HG03097 (cell line): ENCODE measurements around the gene LRRC43.
A peak's percentile ranks its signal among the peaks of the same experiment; 100 is the strongest.
"Not testable (repeated sequence)": the region's sequence is repeated elsewhere in the genome, so short reads cannot be mapped to it uniquely, and the experiment has no call there.

Source experiments
- ATAC-seq: cut with Tn5 transposase; IDR thresholded peaks from one replicate; pipeline ENCODE4 v1.9.1; 2021; ENCODE audit not compliant: unreplicated experiment, low FRiP score

Gene LRRC43

GRCh38 chr12:122189626-122190475 lies 6.9 kb downstream of the LRRC43 start:
- no peak for ATAC-seq

- ATAC-seq = peak; percentile 59
Observed at GRCh38 chr12:122190842-122191668, 8.1 kb downstream of the LRRC43 start.

DNA sequence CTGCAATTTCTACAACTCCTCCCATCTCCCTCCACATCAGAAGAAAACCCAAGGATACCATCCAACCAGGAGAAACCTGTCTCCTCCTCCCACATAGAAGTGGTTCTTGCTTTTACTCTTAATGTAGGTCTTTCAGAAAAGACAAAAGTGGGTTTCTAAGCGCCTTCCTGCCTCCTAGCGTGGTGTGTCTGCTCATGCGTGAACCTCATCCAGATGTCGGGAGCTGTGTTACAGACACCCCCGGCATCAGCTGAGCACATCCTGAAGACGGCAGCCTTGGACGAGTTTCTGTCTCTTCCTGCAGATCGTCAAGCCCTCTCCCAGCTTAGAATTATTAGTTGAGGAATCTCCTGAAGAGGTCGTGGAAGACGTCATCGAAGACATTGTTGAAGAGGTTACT lies 9.5 kb downstream of the LRRC43 start:
- ATAC-seq = no peak

GRCh38 chr12:122194804-122195203 lies 11.9 kb downstream of the LRRC43 start:
- ATAC-seq = no peak

GRCh38 chr12:122195405-122195804 lies 12.5 kb downstream of the LRRC43 start:
- no peak for ATAC-seq

DNA sequence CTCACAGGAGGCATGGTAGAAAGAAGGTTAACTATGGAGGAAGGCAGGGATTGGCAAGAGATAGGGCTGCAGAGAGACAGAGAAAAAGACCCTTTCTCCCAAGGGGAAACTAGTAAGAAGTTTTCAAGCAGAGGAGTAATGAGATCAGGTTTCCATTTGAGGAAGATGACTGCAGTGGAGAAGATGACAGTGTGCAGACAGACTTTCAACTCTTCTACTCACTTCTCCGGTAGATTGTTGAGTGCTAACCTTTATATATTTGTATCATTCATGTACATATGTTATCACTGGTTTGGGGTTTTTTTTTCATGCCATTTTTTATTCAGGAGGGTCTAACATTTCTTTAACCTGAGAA lies 14.7 kb downstream of the LRRC43 start:
- no peak for ATAC-seq

- no peak for ATAC-seq
Observed at GRCh38 chr12:122199484-122200355, 16.8 kb downstream of the LRRC43 start.

DNA sequence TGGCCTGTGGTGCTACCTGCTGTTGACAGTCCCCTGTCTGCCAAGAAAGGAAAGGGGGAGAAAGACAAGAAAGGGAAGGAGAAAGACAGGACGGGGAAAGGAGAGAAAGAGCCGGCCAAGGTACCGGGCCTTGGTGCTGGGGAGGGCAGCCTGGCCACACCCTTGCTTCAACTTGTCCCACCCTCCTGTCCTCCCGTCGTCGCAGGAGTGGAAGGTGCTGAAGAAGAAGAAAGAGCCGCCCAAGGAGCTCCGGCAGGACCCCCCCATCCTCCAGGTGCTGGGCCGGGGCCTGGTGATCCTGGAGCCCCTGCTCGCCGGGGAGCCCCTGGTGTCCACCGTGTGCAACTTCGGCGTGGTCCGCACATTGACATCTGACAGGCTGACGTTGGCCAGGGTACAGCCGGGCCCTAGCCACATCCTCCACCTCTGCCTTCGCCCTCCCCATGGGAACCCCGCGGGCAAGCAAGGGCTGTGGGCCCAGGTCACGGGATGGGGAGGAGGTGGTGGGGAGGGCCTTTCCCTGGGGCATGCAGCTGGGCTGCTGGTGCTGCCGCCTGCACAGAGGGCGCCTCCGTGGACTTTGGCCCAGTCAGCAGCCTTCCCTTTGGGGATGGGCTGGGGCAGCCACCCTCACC lies 17.7 kb downstream of the LRRC43 start:
- no peak for ATAC-seq

DNA sequence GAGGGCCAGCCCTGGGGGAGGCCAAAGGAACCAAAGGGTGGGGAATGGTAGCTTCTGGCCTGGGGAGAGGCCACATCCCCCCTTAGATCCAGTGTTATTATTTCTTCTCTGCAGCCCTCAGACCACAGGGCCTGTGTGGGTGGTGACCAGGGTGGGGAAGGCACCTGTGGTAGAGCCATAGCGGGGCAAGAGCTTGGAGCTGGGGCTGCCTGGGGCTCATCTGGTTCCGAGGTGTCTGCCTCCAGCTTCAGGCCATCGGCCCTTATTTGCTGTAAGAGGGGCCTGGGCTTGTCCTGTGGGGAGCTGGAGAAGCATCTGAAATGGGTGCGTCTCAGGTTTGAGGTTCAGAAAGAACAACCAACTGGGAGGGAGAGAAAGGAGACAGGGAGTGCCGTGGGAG lies 18.5 kb downstream of the LRRC43 start:
- ATAC-seq = no peak

DNA sequence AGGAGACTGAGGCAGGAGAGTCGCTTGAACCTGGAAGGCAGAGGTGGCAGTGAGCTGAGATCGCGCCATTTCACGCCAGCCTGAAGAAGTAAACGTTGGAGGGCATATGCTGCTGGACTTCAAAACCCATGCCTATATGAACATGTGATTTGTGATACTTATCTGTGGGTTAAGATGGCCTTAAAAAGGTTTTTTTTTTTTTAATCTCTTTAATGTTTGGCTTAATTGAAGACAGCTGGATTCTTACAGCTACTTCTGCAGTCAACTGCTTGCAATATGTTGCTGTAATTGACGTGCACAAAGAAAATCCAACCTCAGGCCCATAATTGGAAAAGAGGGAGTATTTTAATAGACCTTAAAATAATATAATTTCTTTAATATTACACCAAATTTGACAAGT lies 19.1 kb downstream of the LRRC43 start:
- ATAC-seq = no peak

GRCh38 chr12:122202811-122203210 lies 19.9 kb downstream of the LRRC43 start:
- not testable (repeated sequence) for ATAC-seq

DNA sequence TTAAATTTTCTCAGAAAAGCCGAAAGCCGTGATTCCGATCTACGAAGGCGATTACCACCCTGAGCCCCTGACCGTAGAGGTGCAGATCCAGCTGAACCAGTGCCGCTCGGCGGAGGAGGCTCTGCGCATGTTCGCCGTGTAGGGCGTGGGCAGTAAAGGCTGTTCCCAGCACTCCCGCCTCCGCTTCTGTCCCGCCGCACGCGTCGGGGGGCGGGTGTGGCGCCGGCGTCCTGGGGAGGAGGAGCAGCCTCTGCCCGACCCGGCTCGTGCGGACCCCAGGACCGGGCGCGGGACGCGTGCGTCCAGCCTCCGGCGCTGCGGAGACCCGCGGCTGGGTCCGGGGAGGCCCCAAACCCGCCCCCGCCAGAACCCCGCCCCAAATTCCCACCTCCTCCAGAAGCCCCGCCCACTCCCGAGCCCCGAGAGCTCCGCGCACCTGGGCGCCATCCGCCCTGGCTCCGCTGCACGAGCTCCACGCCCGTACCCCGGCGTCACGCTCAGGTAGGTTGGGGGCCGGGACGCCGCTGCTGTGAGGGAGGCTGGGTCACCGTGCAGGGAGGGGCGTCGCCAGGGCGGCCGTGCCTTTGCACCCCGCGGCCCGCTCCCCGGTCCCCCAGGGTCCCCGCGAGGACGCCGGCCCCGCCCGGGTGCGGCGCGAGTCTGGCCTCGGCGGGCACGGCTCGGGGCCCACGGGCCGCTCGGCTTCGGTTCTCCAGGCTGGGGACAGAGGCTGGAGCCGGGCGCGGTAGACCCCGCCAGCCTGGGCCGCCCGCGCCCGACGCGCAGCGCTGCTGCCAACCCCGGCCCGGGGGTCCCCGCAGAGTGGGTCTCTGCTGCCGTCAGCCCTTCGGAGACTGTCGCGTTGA lies 20.6 kb downstream of the LRRC43 start, which contains the start of gene B3GNT4:
B3GNT4 (plus strand) TSS at position 409 of the 866 bp plus-strand sequence. CDS start 910 bp downstream, outside the sequence.
- no peak for ATAC-seq

GRCh38 chr12:122204167-122205052 lies 21.5 kb downstream of the LRRC43 start:
- ATAC-seq = no peak

GRCh38 chr12:122205053-122205925 lies 22.4 kb downstream of the LRRC43 start:
- ATAC-seq = no peak

DNA sequence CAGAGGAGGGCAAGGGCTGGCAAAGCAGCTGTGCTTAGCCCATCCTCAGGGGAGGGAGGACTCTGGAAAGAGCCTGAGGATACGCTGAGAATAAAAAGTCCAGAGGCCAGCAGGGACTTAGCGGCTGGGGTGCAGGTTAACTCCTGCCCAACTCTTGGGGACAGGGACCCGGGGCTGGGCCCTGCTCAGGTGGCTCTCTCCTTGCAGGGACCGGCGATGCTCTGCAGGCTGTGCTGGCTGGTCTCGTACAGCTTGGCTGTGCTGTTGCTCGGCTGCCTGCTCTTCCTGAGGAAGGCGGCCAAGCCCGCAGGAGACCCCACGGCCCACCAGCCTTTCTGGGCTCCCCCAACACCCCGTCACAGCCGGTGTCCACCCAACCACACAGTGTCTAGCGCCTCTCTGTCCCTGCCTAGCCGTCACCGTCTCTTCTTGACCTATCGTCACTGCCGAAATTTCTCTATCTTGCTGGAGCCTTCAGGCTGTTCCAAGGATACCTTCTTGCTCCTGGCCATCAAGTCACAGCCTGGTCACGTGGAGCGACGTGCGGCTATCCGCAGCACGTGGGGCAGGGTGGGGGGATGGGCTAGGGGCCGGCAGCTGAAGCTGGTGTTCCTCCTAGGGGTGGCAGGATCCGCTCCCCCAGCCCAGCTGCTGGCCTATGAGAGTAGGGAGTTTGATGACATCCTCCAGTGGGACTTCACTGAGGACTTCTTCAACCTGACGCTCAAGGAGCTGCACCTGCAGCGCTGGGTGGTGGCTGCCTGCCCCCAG lies 23.4 kb downstream of the LRRC43 start:
- ATAC-seq = no peak

DNA sequence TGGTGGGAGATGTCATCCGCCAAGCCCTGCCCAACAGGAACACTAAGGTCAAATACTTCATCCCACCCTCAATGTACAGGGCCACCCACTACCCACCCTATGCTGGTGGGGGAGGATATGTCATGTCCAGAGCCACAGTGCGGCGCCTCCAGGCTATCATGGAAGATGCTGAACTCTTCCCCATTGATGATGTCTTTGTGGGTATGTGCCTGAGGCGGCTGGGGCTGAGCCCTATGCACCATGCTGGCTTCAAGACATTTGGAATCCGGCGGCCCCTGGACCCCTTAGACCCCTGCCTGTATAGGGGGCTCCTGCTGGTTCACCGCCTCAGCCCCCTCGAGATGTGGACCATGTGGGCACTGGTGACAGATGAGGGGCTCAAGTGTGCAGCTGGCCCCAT lies 24.1 kb downstream of the LRRC43 start:
- no peak for ATAC-seq

- ATAC-seq = no peak
Observed at GRCh38 chr12:122207391-122207790, 24.5 kb downstream of the LRRC43 start.
